H9 (cell line): Measurements from ENCODE around the gene FOXO6. TPM values are rescaled to one million over a fixed set of nuclear protein-coding genes. Genes with fewer than 3 reads are reported as not detected.

Experiments
- DNase-seq: peaks from one replicate; pipeline ENCODE4 v3.0.0-alpha.2; 2017
- H2AFZ ChIP-seq: one replicate; pipeline ENCODE4 v1.6.1; 2013; ENCODE audit warnings: mild to moderate bottlenecking, low read length, control low read depth, moderate library complexity
- H2AK5ac ChIP-seq: 2 replicates; pipeline ENCODE4 v1.6.1; 2013; ENCODE audit warnings: low read length, control low read depth, mixed read lengths; ENCODE audit not compliant: insufficient read length
- H2BK120ac ChIP-seq: one replicate; pipeline ENCODE4 v1.6.1; 2013; ENCODE audit warnings: low read depth, mild to moderate bottlenecking, low read length, control low read depth, inconsistent platforms; ENCODE audit not compliant: poor library complexity, severe bottlenecking
- H2BK12ac ChIP-seq: 2 replicates; pipeline ENCODE4 v1.6.1; 2013; ENCODE audit warnings: low read length, control low read depth, mixed read lengths, low read depth; ENCODE audit not compliant: insufficient read length
- H2BK15ac ChIP-seq: 2 replicates; pipeline ENCODE4 v1.6.1; 2013; ENCODE audit warnings: low read depth, low read length, control low read depth
- H2BK20ac ChIP-seq: one replicate; pipeline ENCODE4 v1.6.1; 2013; ENCODE audit warnings: low read depth, mild to moderate bottlenecking, low read length, control low read depth, inconsistent platforms; ENCODE audit not compliant: poor library complexity, severe bottlenecking
- H2BK5ac ChIP-seq: 2 replicates; pipeline ENCODE4 v1.6.1; 2013; ENCODE audit warnings: low read length, control low read depth, mixed read lengths; ENCODE audit not compliant: insufficient read length
- H3K14ac ChIP-seq: 2 replicates; pipeline ENCODE4 v1.6.1; 2013; ENCODE audit warnings: low read length, control low read depth; ENCODE audit not compliant: insufficient read depth
- H3K18ac ChIP-seq: 2 replicates; pipeline ENCODE4 v1.6.1; 2013; ENCODE audit warnings: low read depth, mild to moderate bottlenecking, mixed read lengths, low read length, control low read depth; ENCODE audit not compliant: insufficient read length
- H3K23ac ChIP-seq: 2 replicates; pipeline ENCODE4 v1.6.1; 2013; ENCODE audit warnings: low read length, control low read depth, mixed read lengths, low read depth; ENCODE audit not compliant: insufficient read length
- H3K23me2 ChIP-seq: 2 replicates; pipeline ENCODE4 v1.6.1; 2013; ENCODE audit warnings: low read depth, mild to moderate bottlenecking, mixed read lengths, low read length, control low read depth; ENCODE audit not compliant: insufficient read length, poor library complexity, severe bottlenecking
- H3K27ac ChIP-seq: 2 replicates; pipeline ENCODE4 v1.5.1; 2013; ENCODE audit warnings: low read length, control low read depth, mixed read lengths, low read depth; ENCODE audit not compliant: insufficient read length
- H3K27me3 ChIP-seq: 2 replicates; pipeline ENCODE4 v1.6.1; 2013; ENCODE audit warnings: low read length, control low read depth, inconsistent platforms; ENCODE audit not compliant: insufficient read depth
- H3K4ac ChIP-seq: 2 replicates; pipeline ENCODE4 v1.6.1; 2013; ENCODE audit warnings: low read depth, mild to moderate bottlenecking, control low read depth, inconsistent platforms, low read length, moderate library complexity
- H3K4me1 ChIP-seq: 2 replicates; pipeline ENCODE4 v1.6.1; 2013; ENCODE audit warnings: low read length, control low read depth, inconsistent platforms; ENCODE audit not compliant: insufficient read depth
- H3K4me2 ChIP-seq: 2 replicates; pipeline ENCODE4 v1.6.1; 2013; ENCODE audit warnings: low read length, control low read depth, mixed read lengths; ENCODE audit not compliant: insufficient read length, insufficient read depth
- H3K56ac ChIP-seq: 2 replicates; pipeline ENCODE4 v1.6.1; 2013; ENCODE audit warnings: low read depth, mild to moderate bottlenecking, mixed read lengths, low read length, control low read depth; ENCODE audit not compliant: insufficient read length
- H3K79me1 ChIP-seq: 2 replicates; pipeline ENCODE4 v1.6.1; 2013; ENCODE audit warnings: low read depth, mild to moderate bottlenecking, moderate library complexity, low read length, control low read depth, inconsistent platforms; ENCODE audit not compliant: insufficient read depth, poor library complexity, severe bottlenecking
- H3K79me2 ChIP-seq: 2 replicates; pipeline ENCODE4 v1.6.1; 2013; ENCODE audit warnings: low read length, control low read depth, inconsistent platforms; ENCODE audit not compliant: insufficient read depth
- H3K9ac ChIP-seq: 2 replicates; pipeline ENCODE4 v1.6.1; 2013; ENCODE audit warnings: low read length, control low read depth, mixed read lengths; ENCODE audit not compliant: insufficient read length; ENCODE audit errors: extremely low read depth
- H3K9me3 ChIP-seq: one replicate; pipeline ENCODE4 v1.6.1; 2013; ENCODE audit warnings: low read depth, low read length, inconsistent platforms; ENCODE audit not compliant: control insufficient read depth
- H3T11ph ChIP-seq: one replicate; pipeline ENCODE4 v1.6.1; 2013; ENCODE audit warnings: mild to moderate bottlenecking, low read length, control low read depth, inconsistent platforms
- H4K20me1 ChIP-seq: one replicate; pipeline ENCODE4 v1.6.1; 2013; ENCODE audit not compliant: control insufficient read depth, insufficient read length, insufficient read depth
- H4K5ac ChIP-seq: 2 replicates; pipeline ENCODE4 v1.6.1; 2013; ENCODE audit warnings: low read depth, mild to moderate bottlenecking, mixed read lengths, low read length, control low read depth; ENCODE audit not compliant: insufficient read length
- H4K8ac ChIP-seq: replicated peaks from 2 replicates; pipeline ENCODE4 v1.6.1; 2013; ENCODE audit warnings: low read length, control low read depth, mixed read lengths, low read depth; ENCODE audit not compliant: insufficient read length
- H4K91ac ChIP-seq: 2 replicates; pipeline ENCODE4 v1.6.1; 2013; ENCODE audit warnings: low read depth, mild to moderate bottlenecking, moderate library complexity, mixed read lengths, low read length, control low read depth; ENCODE audit not compliant: insufficient read length
- H3K27ac Mint-ChIP-seq, 3 experiments: 2 replicates in 2 of 3; 3 replicates in 1 of 3; pipeline ENCODE4 v1.8.0; 2020 to 2021; ENCODE audit warnings: mixed read lengths in 3 of 3, mild to moderate bottlenecking in 1 of 3, moderate library complexity in 1 of 3
- H3K27me3 Mint-ChIP-seq: 2 replicates; pipeline ENCODE4 v1.8.0; 2021; ENCODE audit warnings: low read depth, mild to moderate bottlenecking, moderate library complexity, mixed read lengths
- H3K36me3 Mint-ChIP-seq, 3 experiments: 2 replicates in 2 of 3; 3 replicates in 1 of 3; pipeline ENCODE4 v1.8.0; 2020 to 2021; ENCODE audit warnings: low read depth in 3 of 3, mixed read lengths in 3 of 3; ENCODE audit not compliant: insufficient read depth in 1 of 3
- H3K4me1 Mint-ChIP-seq, 2 experiments: 2 replicates each; pipeline ENCODE4 v1.8.0; 2020; ENCODE audit warnings: mixed read lengths in 2 of 2
- H3K4me3 Mint-ChIP-seq, 2 experiments: 2 replicates in 1 of 2; 3 replicates in 1 of 2; pipeline ENCODE4 v1.8.0; 2020 to 2021; ENCODE audit warnings: mild to moderate bottlenecking in 2 of 2, mixed read lengths in 2 of 2, moderate library complexity in 1 of 2
- H3K9me3 Mint-ChIP-seq, 2 experiments: 2 replicates in 1 of 2; 3 replicates in 1 of 2; pipeline ENCODE4 v1.8.0; 2020; ENCODE audit warnings: mild to moderate bottlenecking in 2 of 2, mixed read lengths in 2 of 2, moderate library complexity in 1 of 2
- CTCF ChIP-seq: fragments of 200-600 bp; sonication (generic); conservative IDR thresholded peaks from 3 replicates; pipeline ENCODE4 v1.8.0; 2021; ENCODE audit warnings: antibody characterized with exemption, mild to moderate bottlenecking
- WGBS: extraction: QIAGEN DNeasy Blood & Tissue Kit; methylation state at CpG from one replicate; pipeline ENCODE4 v1.1.7; 2013; ENCODE audit warnings: missing lambda C conversion rate, low lambda C conversion rate, mixed read lengths; ENCODE audit not compliant: insufficient read length; ENCODE audit errors: extremely low coverage; 5-methylcytosine and 5-hydroxymethylcytosine counted together
- total RNA-seq: library from RNA; stranded (reverse); gene quantifications from 2 replicates; pipeline ENCODE4 v1.2.1, GENCODE V29; 2021

The FOXO6 gene
- total RNA-seq, 1 experiment from 2014 or later, result 0.83 TPM

- H3K23me2 ChIP-seq, result peaks cover 22% of the 10 kb centered on the region
- Mint-ChIP-seq H3K27me3 (peaks cover 62% of the 10 kb centered on the region), H3K4me3 (peak overlapping the region; percentile 67 to 86), H3K4me1 (peaks cover 31 to 55% of the 10 kb centered on the region in 2 experiments), H3K36me3 (no peaks in the 10 kb centered on the region; a peak in 1 of 7 replicates), H3K9me3 (no peaks in the 10 kb centered on the region; a peak in 2 of 5 replicates), H3K27ac (no peak overlapping the region)
- H4K5ac ChIP-seq, result no peak overlapping the region
- DNase-seq, result no peak
- no peak overlapping the region for H3K4ac ChIP-seq
- no peak overlapping the region for H2BK120ac ChIP-seq
- H4K91ac ChIP-seq, result no peak overlapping the region
- H3K14ac ChIP-seq, result peak overlapping the region; percentile 79
- peaks cover 11% of the 10 kb centered on the region; the same call in 1 of the 2 replicates for H3K27me3 ChIP-seq
- H2BK15ac ChIP-seq, result no peak overlapping the region
- no peaks in the 10 kb centered on the region for H3K9me3 ChIP-seq
- no peaks in the 10 kb centered on the region for H3K79me2 ChIP-seq
- no peak overlapping the region for H2BK20ac ChIP-seq
- H3K27ac ChIP-seq, result no peak overlapping the region
- no CpG with 5 or more reads among the region's 112 CpGs for WGBS
- no peak overlapping the region for H3K18ac ChIP-seq
- H3T11ph ChIP-seq, result no peak overlapping the region
- H3K56ac ChIP-seq, result no peak overlapping the region
- no peak overlapping the region for H2AK5ac ChIP-seq
- H3K23ac ChIP-seq, result no peak overlapping the region
- no peaks in the 10 kb centered on the region for H4K20me1 ChIP-seq
- peaks cover 9% of the 10 kb centered on the region; the same call in 1 of the 2 replicates for H3K4me1 ChIP-seq
- no peak overlapping the region for H2AFZ ChIP-seq
- H3K9ac ChIP-seq, result no peak overlapping the region
- H2BK12ac ChIP-seq, result no peak overlapping the region
- TF ChIP-seq CTCF, result no peak
- no peak overlapping the region for H4K8ac ChIP-seq
- no peaks in the 10 kb centered on the region for H3K79me1 ChIP-seq
- H3K4me2 ChIP-seq, result peak overlapping the region; percentile 86
- H2BK5ac ChIP-seq, result no peak overlapping the region
Measured at GRCh38 chr1:41381692-41382479, 20.7 kb downstream of the FOXO6 start.
